KOPT-K1 (cell line): ENCODE measurements around the gene TMEM176A.
"Not testable (repeated sequence)": the region's sequence is repeated elsewhere in the genome, so short reads cannot be mapped to it uniquely, and the experiment has no call there.

ENCODE experiments used
- H3K27ac ChIP-seq: fragments of 200-600 bp; sonication (generic); 2 replicates; pipeline ENCODE4 v1.5.1; 2016; ENCODE audit warnings: antibody characterized with exemption, mild to moderate bottlenecking, low read depth, low read length; ENCODE audit not compliant: poor library complexity, severe bottlenecking
- H3K36me3 ChIP-seq: fragments of 200-600 bp; sonication (generic); 2 replicates; pipeline ENCODE4 v1.5.1; 2017; ENCODE audit warnings: antibody characterized with exemption, mild to moderate bottlenecking, low read length, moderate library complexity; ENCODE audit not compliant: insufficient read depth
- H3K9me3 ChIP-seq: fragments of 200-600 bp; sonication (generic); 2 replicates; pipeline ENCODE4 v1.5.1; 2017; ENCODE audit warnings: antibody characterized with exemption, low read length, mild to moderate bottlenecking; ENCODE audit not compliant: insufficient read depth, poor library complexity, severe bottlenecking

TMEM176A gene

DNA sequence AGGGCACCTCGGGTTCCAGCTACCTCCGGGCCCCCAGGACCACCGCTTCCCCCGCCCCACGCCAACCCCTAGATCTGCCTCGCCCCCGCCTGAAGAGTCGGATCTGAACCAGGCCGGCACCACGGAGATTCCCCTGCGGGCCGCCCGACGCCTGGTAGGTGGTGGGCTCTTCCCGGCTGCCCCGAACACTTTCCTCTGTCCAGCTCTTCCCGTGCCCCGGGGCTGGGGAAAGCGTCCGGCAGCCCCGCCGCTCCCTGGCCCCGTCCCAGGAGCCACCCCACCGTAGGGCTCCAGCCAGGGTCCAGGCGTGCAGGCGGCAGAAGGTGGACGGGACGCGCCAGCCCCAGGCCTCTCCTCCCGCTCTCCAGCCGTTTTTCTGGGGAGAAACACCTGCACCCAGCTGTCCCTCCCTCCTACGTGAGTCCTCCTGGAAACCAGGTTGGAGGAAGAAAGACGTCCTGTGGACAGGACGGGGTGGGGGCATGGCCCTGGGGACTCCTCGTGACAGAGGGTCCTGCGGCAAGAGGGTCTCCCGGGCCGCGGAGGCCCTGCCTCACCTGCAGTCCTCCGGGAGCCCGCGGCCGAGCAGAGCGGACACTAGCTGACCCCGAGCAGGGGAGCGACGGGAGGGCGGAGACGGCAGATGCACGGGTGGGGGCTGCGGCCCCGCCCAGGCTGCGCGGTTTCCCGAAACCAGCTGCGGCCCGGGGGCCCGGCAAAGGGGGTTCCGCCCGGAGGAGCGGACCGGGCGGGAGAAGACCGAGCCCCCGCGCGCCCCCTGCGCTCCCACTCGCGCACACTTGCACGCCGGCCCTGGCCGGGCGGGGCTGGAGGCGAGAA, 608 bp upstream of the TMEM176A start, which contains the start of gene TMEM176B:
TMEM176B (minus strand) TSS at position 624 of the 840 bp plus-strand sequence. CDS start 3,795 bp downstream, outside the sequence.
- H3K27ac ChIP-seq: no peak within 1 kb of the TSS
- no peaks in the 10 kb centered on the region for H3K36me3 ChIP-seq
- H3K9me3 ChIP-seq: peaks cover 15% of the 10 kb centered on the region

DNA sequence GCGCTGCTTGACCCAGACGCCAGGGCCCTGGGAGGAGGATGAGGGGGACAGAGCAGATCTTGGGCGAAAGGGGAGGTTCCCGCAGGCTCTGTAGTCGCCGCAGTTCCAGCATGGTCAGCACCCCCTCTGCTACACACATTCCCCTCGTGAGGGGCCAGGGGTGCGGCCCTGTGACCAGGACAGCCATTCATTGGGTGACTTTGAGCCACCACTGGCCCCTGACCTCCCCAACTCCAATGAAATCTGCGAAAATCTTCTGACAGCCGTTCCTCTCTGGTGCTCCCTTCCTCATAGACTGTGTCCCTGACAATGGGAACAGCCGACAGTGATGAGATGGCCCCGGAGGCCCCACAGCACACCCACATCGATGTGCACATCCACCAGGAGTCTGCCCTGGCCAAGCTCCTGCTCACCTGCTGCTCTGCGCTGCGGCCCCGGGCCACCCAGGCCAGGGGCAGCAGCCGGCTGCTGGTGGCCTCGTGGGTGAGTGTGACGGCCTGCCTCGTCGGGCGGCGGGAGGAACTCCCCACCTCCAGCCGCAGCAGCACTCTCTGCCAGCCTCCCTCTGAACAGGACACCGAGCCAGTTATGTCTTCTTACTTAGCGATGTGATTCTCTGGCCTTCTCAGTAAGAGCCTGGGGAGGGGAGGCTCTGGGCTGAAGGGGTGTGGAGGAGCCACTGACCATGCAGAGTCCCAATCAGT, 825 bp downstream of the TMEM176A start:
- Histone ChIP-seq H3K36me3 (no peaks in the 10 kb centered on the region), H3K27ac (no peak overlapping the region), H3K9me3 (peaks cover 26% of the 10 kb centered on the region)

DNA sequence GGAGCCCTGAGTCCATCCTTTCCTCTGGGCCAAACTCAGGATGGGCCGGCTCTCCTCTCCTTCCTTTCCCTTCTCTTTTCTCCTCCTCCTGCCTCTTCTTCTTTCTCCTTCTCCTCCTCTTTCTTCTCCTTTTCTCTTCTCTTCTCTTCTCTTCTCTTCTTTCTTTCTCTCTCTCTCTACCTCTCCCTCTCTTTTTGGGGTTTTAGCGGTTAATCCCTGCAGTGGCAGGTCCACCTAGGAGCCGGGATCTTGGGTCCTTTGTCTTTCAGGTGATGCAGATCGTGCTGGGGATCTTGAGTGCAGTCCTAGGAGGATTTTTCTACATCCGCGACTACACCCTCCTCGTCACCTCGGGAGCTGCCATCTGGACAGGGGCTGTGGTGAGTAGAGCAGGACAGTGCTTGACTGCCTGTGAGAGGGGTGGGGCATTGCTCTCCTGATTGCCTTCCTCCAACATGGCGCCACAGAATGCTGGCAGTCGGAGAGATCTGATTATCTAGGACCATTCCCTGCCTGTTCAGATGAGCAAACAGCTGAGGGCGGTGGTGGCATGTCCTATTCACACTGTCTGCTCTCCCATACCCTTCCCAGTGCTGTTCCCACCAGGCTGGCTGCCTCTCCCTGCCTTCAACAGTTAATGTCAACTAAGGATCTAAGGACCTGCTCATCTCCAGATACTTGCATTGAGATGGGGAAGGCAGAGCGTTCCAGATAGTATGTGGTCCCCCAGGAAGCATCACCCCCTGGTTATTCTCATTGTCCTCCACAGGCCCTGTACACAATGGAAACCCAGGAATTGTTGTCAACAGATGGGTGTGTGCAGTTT, 1.6 kb downstream of the TMEM176A start:
- Histone ChIP-seq H3K9me3 (peaks cover 32% of the 10 kb centered on the region), H3K27ac (no peak overlapping the region), H3K36me3 (no peaks in the 10 kb centered on the region)

DNA sequence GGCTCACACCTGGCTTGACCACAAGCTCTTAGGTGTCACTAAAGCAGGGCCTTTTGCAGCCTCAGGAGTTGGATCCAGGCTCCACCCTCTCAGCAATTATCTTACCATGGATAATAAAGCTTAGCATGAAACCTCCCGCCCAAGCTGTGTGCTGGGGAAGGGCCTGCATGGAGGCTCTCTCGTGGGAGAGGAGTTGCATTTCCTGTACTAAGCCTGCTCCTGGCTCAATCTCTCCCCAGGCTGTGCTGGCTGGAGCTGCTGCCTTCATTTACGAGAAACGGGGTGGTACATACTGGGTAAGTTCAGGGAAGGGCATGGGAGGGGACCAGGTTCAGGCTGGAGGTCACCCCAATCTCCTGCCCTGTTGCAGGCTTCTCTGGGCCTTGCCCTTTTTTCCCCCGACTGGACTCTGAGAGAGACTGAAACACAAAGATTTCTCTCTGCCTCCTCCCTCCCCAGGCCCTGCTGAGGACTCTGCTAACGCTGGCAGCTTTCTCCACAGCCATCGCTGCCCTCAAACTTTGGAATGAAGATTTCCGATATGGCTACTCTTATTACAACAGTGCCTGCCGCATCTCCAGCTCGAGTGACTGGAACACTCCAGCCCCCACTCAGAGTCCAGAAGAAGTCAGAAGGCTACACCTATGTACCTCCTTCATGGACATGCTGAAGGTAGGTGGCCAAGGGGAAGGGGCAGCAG, 2.7 kb downstream of the TMEM176A start:
- peaks cover 39% of the 10 kb centered on the region for H3K9me3 ChIP-seq
- no peaks in the 10 kb centered on the region for H3K36me3 ChIP-seq
- no peak overlapping the region for H3K27ac ChIP-seq

DNA sequence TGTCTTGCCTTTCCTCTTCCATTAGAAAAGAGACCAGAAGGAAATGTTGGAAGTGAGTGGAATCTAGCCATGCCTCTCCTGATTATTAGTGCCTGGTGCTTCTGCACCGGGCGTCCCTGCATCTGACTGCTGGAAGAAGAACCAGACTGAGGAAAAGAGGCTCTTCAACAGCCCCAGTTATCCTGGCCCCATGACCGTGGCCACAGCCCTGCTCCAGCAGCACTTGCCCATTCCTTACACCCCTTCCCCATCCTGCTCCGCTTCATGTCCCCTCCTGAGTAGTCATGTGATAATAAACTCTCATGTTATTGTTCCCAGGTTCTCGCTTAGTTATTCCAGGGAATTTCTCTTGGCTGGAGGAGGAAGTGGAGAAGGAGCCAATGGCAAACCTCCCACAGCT, 4.2 kb downstream of the TMEM176A start:
- peaks cover 39% of the 10 kb centered on the region for H3K9me3 ChIP-seq
- H3K36me3 ChIP-seq: no peaks in the 10 kb centered on the region
- no peak overlapping the region for H3K27ac ChIP-seq

DNA sequence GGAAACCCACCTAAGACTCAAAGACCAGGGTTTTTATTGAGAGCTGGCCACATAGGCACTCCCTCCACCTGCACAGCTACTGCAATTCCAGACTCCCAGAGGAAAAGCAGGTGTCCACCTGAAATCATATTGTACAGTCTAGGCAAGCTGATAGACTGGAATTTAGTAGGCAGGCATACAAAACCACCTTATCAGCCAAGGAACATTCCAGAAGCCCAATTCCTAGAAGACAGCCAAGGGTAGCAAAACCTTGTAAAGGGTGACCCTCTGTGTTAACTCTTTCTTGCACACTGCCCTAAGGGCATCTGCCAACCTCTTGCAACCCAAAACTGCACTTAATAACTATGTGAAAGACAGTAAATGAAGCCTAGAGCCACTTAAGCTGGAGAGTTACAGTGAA, 5.3 kb downstream of the TMEM176A start:
- no peaks in the 10 kb centered on the region for H3K36me3 ChIP-seq
- peaks cover 32% of the 10 kb centered on the region for H3K9me3 ChIP-seq
- no peak overlapping the region for H3K27ac ChIP-seq

DNA sequence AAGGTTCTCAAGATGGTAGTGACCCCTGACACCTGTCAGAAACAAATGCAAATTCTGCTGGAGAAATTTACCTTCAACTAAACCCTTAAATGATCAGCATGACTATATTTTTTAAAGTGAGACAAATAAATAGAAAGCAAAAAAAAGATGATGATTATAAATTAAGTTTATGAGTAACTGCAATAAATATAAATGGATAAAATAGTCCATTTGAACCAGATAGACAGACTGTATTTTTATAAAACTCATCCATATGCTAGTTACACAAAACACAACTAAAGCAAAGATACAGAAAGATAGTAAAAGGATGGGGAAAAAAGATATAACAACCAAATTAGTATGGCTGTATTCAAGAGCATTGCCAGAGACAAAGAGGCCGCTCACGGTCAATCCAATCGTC, 5.9 kb downstream of the TMEM176A start:
- Histone ChIP-seq H3K36me3 (no peaks in the 10 kb centered on the region), H3K27ac (no peak overlapping the region), H3K9me3 (peaks cover 26% of the 10 kb centered on the region)

DNA sequence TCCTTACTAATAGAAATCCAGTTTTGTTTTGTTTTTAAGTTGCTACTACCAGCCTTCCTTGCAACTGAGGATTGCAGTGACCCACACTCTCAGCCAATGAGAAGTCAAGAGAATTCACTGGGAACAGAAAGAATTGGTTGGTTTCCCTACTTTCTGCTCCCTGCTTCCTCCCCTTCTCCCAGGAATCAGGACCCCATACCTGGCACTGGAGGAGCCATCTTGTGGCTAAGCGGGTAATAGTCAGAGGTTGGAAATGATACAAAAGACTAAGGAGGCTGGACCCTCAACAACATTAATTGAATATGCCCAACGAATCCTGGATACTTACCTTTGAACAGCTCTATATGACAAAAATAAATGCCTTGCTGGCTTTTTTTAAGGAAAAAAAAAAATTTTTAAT, 6.3 kb downstream of the TMEM176A start:
- Histone ChIP-seq H3K27ac (no peak overlapping the region), H3K9me3 (peaks cover 25% of the 10 kb centered on the region), H3K36me3 (no peaks in the 10 kb centered on the region)

DNA sequence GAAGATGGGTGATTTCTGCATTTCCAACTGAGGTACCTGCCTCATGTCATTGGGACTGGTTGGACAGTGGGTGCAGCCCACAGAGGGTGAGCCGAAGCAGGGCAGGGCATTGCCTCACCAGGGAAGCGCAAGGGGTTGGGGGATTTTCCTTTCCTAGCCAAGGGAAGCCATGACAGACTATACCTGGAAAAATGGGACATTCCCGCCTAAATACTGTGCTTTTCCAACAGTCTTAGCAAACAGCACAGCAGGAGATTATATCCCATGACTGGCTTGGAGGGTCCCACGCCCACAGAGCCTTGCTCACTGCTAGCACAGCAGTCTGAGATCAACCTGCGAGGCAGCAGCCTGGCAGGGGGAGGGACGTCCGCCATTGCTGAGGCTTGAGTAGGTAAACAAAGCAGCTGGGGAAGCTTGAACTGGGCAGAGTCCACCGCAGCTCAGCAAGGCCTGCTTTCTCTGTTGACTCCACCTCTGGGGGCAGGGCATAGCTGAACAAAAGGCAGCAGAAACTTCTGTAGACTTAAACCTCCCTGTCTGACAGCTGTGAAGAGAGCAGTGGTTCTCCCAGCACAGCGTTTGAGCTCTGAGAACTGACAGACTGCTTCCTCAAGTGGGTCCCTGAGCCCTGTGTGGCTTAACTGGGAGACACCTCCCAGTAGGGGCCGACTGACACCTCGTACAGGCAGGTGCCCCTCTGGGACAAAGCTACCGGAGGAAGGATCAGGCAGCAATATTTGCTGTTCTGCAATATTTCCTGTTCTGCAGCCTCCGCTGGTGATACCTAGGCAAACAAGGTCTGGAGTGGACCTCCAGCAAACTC, 7.3 kb downstream of the TMEM176A start:
- not testable (repeated sequence) for H3K27ac ChIP-seq, H3K36me3 ChIP-seq
- peaks cover 25% of the 10 kb centered on the region for H3K9me3 ChIP-seq

DNA sequence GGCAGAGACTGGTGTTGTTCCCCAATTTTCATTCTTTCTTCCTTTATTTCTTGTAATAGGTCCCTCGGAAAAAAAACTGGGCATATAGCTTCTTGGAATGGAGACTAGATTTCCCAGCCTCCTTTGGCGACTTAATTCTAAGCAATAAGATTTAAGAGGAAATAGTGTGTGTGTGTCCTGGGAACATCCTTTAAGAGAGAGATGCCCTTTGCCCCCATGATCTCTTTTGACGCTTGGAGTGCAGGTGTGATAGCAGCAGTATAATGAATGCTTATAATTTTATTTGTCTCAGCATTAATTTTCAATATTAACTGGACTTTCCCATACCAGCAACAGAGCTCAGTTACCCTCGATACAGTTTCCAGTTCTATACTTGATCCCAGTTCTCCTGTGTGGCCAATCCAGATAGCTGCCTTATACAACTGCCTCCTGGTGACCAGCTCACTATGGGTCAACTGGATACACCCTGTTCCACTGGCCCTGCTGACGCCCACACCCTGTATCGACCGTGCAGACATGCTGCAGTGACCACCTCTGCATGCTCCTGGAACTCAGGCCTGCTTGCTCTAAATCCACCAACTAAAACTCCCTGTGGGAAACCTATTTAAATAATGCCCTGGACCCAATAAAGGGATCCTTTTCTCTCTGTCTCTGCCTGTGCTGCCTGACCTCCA, 13.9 kb downstream of the TMEM176A start:
- H3K36me3 ChIP-seq: no peaks in the 10 kb centered on the region

DNA sequence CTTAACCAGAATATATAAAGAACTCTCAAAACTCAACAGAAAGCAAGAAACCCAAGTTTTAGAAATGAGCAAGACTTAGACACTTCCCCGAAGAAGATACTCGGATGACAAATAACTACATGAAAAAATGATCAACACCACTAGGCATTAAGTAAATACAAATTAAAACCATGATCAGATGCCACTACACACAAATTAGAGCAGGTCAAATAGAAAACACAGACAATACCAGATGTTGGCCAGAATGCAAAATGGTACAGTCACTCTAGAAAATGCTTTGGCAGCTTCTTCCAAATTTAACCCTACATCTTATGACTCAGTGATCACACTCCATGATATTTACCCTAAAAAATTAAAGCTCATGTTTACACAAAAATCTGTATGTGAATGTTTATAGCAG, 18.4 kb downstream of the TMEM176A start:
- Histone ChIP-seq H3K27ac (no peak overlapping the region), H3K36me3 (no peaks in the 10 kb centered on the region), H3K9me3 (peaks cover 34% of the 10 kb centered on the region)

More for the DNA sequence above, 13.9 kb downstream of the TMEM176A start:
- H3K27ac ChIP-seq: no peak overlapping the region
- H3K9me3 ChIP-seq: peaks cover 21% of the 10 kb centered on the region

DNA sequence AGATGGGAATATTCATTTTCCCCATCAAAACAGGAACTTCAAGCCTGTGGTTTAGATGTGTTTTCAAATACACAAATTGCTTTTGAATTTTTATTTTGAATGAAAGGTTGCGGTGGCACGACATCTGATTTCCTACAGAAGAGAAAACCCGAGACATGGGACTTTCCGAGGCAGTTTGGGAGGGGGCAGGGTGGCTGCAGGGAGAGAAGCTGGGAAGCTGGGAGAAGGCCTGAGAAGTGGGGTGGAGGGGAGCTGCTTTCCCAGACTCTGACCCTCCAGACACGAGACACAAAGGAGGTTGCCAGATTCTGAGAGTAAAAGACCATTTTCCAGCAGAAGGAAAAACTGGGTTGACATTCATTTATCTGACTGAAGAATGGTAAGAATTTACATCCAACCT, 19.6 kb downstream of the TMEM176A start:
- H3K27ac ChIP-seq: no peak overlapping the region
- peaks cover 33% of the 10 kb centered on the region for H3K9me3 ChIP-seq
- no peaks in the 10 kb centered on the region for H3K36me3 ChIP-seq

DNA sequence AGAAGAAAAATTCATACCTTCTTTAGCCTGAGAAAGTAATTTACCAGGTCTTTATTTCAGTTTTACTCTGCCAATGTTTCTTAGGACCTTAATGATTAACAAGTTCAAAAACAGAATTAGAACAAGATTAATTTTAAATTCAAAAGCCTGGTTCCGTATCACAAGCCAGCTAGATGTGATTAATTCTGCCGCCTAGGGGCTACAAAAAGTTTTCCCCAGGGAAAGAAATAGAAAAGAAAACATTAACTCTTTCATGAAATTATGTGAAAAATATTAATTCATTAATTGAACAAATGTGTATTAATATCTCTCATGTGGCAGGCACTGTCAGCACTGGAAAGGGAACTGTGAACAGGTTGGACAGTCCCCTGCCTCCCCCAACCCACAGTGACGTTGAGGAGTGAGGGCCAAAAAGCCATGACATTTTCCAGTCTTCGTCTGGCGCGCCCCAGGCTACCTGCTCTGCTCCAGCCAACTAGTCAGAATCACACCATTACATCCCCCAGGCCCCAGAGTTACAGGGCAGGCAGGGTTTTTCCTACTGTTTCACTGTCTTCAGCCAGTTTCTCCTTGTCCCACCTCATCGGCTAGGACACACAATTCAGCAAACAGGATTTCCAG, 20.1 kb downstream of the TMEM176A start:
- no peaks in the 10 kb centered on the region for H3K36me3 ChIP-seq
- H3K27ac ChIP-seq: no peak overlapping the region
- peaks cover 30% of the 10 kb centered on the region for H3K9me3 ChIP-seq
